H9 (cell line): Measurements from ENCODE around the gene GRIK3. TPM values are rescaled to one million over a fixed set of nuclear protein-coding genes. Genes with fewer than 3 reads are reported as not detected.

Experiments
- DNase-seq: peaks from one replicate; pipeline ENCODE4 v3.0.0-alpha.2; 2017
- H2AFZ ChIP-seq: one replicate; pipeline ENCODE4 v1.6.1; 2013; ENCODE audit warnings: mild to moderate bottlenecking, low read length, control low read depth, moderate library complexity
- H2AK5ac ChIP-seq: 2 replicates; pipeline ENCODE4 v1.6.1; 2013; ENCODE audit warnings: low read length, control low read depth, mixed read lengths; ENCODE audit not compliant: insufficient read length
- H2BK120ac ChIP-seq: one replicate; pipeline ENCODE4 v1.6.1; 2013; ENCODE audit warnings: low read depth, mild to moderate bottlenecking, low read length, control low read depth, inconsistent platforms; ENCODE audit not compliant: poor library complexity, severe bottlenecking
- H2BK12ac ChIP-seq: 2 replicates; pipeline ENCODE4 v1.6.1; 2013; ENCODE audit warnings: low read length, control low read depth, mixed read lengths, low read depth; ENCODE audit not compliant: insufficient read length
- H2BK15ac ChIP-seq: 2 replicates; pipeline ENCODE4 v1.6.1; 2013; ENCODE audit warnings: low read depth, low read length, control low read depth
- H2BK20ac ChIP-seq: one replicate; pipeline ENCODE4 v1.6.1; 2013; ENCODE audit warnings: low read depth, mild to moderate bottlenecking, low read length, control low read depth, inconsistent platforms; ENCODE audit not compliant: poor library complexity, severe bottlenecking
- H2BK5ac ChIP-seq: 2 replicates; pipeline ENCODE4 v1.6.1; 2013; ENCODE audit warnings: low read length, control low read depth, mixed read lengths; ENCODE audit not compliant: insufficient read length
- H3K14ac ChIP-seq: 2 replicates; pipeline ENCODE4 v1.6.1; 2013; ENCODE audit warnings: low read length, control low read depth; ENCODE audit not compliant: insufficient read depth
- H3K18ac ChIP-seq: 2 replicates; pipeline ENCODE4 v1.6.1; 2013; ENCODE audit warnings: low read depth, mild to moderate bottlenecking, mixed read lengths, low read length, control low read depth; ENCODE audit not compliant: insufficient read length
- H3K23ac ChIP-seq: 2 replicates; pipeline ENCODE4 v1.6.1; 2013; ENCODE audit warnings: low read length, control low read depth, mixed read lengths, low read depth; ENCODE audit not compliant: insufficient read length
- H3K23me2 ChIP-seq: 2 replicates; pipeline ENCODE4 v1.6.1; 2013; ENCODE audit warnings: low read depth, mild to moderate bottlenecking, mixed read lengths, low read length, control low read depth; ENCODE audit not compliant: insufficient read length, poor library complexity, severe bottlenecking
- H3K27ac ChIP-seq: 2 replicates; pipeline ENCODE4 v1.5.1; 2013; ENCODE audit warnings: low read length, control low read depth, mixed read lengths, low read depth; ENCODE audit not compliant: insufficient read length
- H3K27me3 ChIP-seq: 2 replicates; pipeline ENCODE4 v1.6.1; 2013; ENCODE audit warnings: low read length, control low read depth, inconsistent platforms; ENCODE audit not compliant: insufficient read depth
- H3K4ac ChIP-seq: 2 replicates; pipeline ENCODE4 v1.6.1; 2013; ENCODE audit warnings: low read depth, mild to moderate bottlenecking, control low read depth, inconsistent platforms, low read length, moderate library complexity
- H3K4me1 ChIP-seq: 2 replicates; pipeline ENCODE4 v1.6.1; 2013; ENCODE audit warnings: low read length, control low read depth, inconsistent platforms; ENCODE audit not compliant: insufficient read depth
- H3K4me2 ChIP-seq: 2 replicates; pipeline ENCODE4 v1.6.1; 2013; ENCODE audit warnings: low read length, control low read depth, mixed read lengths; ENCODE audit not compliant: insufficient read length, insufficient read depth
- H3K56ac ChIP-seq: 2 replicates; pipeline ENCODE4 v1.6.1; 2013; ENCODE audit warnings: low read depth, mild to moderate bottlenecking, mixed read lengths, low read length, control low read depth; ENCODE audit not compliant: insufficient read length
- H3K79me1 ChIP-seq: 2 replicates; pipeline ENCODE4 v1.6.1; 2013; ENCODE audit warnings: low read depth, mild to moderate bottlenecking, moderate library complexity, low read length, control low read depth, inconsistent platforms; ENCODE audit not compliant: insufficient read depth, poor library complexity, severe bottlenecking
- H3K79me2 ChIP-seq: 2 replicates; pipeline ENCODE4 v1.6.1; 2013; ENCODE audit warnings: low read length, control low read depth, inconsistent platforms; ENCODE audit not compliant: insufficient read depth
- H3K9ac ChIP-seq: 2 replicates; pipeline ENCODE4 v1.6.1; 2013; ENCODE audit warnings: low read length, control low read depth, mixed read lengths; ENCODE audit not compliant: insufficient read length; ENCODE audit errors: extremely low read depth
- H3K9me3 ChIP-seq: one replicate; pipeline ENCODE4 v1.6.1; 2013; ENCODE audit warnings: low read depth, low read length, inconsistent platforms; ENCODE audit not compliant: control insufficient read depth
- H3T11ph ChIP-seq: one replicate; pipeline ENCODE4 v1.6.1; 2013; ENCODE audit warnings: mild to moderate bottlenecking, low read length, control low read depth, inconsistent platforms
- H4K20me1 ChIP-seq: one replicate; pipeline ENCODE4 v1.6.1; 2013; ENCODE audit not compliant: control insufficient read depth, insufficient read length, insufficient read depth
- H4K5ac ChIP-seq: 2 replicates; pipeline ENCODE4 v1.6.1; 2013; ENCODE audit warnings: low read depth, mild to moderate bottlenecking, mixed read lengths, low read length, control low read depth; ENCODE audit not compliant: insufficient read length
- H4K8ac ChIP-seq: replicated peaks from 2 replicates; pipeline ENCODE4 v1.6.1; 2013; ENCODE audit warnings: low read length, control low read depth, mixed read lengths, low read depth; ENCODE audit not compliant: insufficient read length
- H4K91ac ChIP-seq: 2 replicates; pipeline ENCODE4 v1.6.1; 2013; ENCODE audit warnings: low read depth, mild to moderate bottlenecking, moderate library complexity, mixed read lengths, low read length, control low read depth; ENCODE audit not compliant: insufficient read length
- H3K27ac Mint-ChIP-seq, 3 experiments: 2 replicates in 2 of 3; 3 replicates in 1 of 3; pipeline ENCODE4 v1.8.0; 2020 to 2021; ENCODE audit warnings: mixed read lengths in 3 of 3, mild to moderate bottlenecking in 1 of 3, moderate library complexity in 1 of 3
- H3K27me3 Mint-ChIP-seq: 2 replicates; pipeline ENCODE4 v1.8.0; 2021; ENCODE audit warnings: low read depth, mild to moderate bottlenecking, moderate library complexity, mixed read lengths
- H3K36me3 Mint-ChIP-seq, 3 experiments: 2 replicates in 2 of 3; 3 replicates in 1 of 3; pipeline ENCODE4 v1.8.0; 2020 to 2021; ENCODE audit warnings: low read depth in 3 of 3, mixed read lengths in 3 of 3; ENCODE audit not compliant: insufficient read depth in 1 of 3
- H3K4me1 Mint-ChIP-seq, 2 experiments: 2 replicates each; pipeline ENCODE4 v1.8.0; 2020; ENCODE audit warnings: mixed read lengths in 2 of 2
- H3K4me3 Mint-ChIP-seq, 2 experiments: 2 replicates in 1 of 2; 3 replicates in 1 of 2; pipeline ENCODE4 v1.8.0; 2020 to 2021; ENCODE audit warnings: mild to moderate bottlenecking in 2 of 2, mixed read lengths in 2 of 2, moderate library complexity in 1 of 2
- H3K9me3 Mint-ChIP-seq, 2 experiments: 2 replicates in 1 of 2; 3 replicates in 1 of 2; pipeline ENCODE4 v1.8.0; 2020; ENCODE audit warnings: mild to moderate bottlenecking in 2 of 2, mixed read lengths in 2 of 2, moderate library complexity in 1 of 2
- CTCF ChIP-seq: fragments of 200-600 bp; sonication (generic); conservative IDR thresholded peaks from 3 replicates; pipeline ENCODE4 v1.8.0; 2021; ENCODE audit warnings: antibody characterized with exemption, mild to moderate bottlenecking
- WGBS: extraction: QIAGEN DNeasy Blood & Tissue Kit; methylation state at CpG from one replicate; pipeline ENCODE4 v1.1.7; 2013; ENCODE audit warnings: missing lambda C conversion rate, low lambda C conversion rate, mixed read lengths; ENCODE audit not compliant: insufficient read length; ENCODE audit errors: extremely low coverage; 5-methylcytosine and 5-hydroxymethylcytosine counted together
- total RNA-seq: library from RNA; stranded (reverse); gene quantifications from 2 replicates; pipeline ENCODE4 v1.2.1, GENCODE V29; 2021

Gene GRIK3
- total RNA-seq, 1 experiment from 2014 or later, result 1.7 TPM

- no peaks in the 10 kb centered on the region for H3K79me1 ChIP-seq
- no peak for DNase-seq
- no peak overlapping the region for H3K4me2 ChIP-seq
- Mint-ChIP-seq H3K4me3 (no peak overlapping the region), H3K27me3 (peaks cover 4% of the 10 kb centered on the region), H3K4me1 (peaks cover 7 to 9% of the 10 kb centered on the region in 2 experiments), H3K9me3 (peaks cover 0 to 8% of the 10 kb centered on the region in 2 experiments; a peak in 3 of 5 replicates), H3K36me3 (no peaks in the 10 kb centered on the region; a peak in 1 of 7 replicates), H3K27ac (no peak overlapping the region)
- no peak overlapping the region for H3K18ac ChIP-seq
- H3T11ph ChIP-seq, result no peak overlapping the region
- H3K14ac ChIP-seq, result no peak overlapping the region
- no peaks in the 10 kb centered on the region for H3K4me1 ChIP-seq
- no CpG with 5 or more reads among the region's 8 CpGs for WGBS
- no peak overlapping the region for H2BK20ac ChIP-seq
- no peaks in the 10 kb centered on the region for H3K79me2 ChIP-seq
- no peak overlapping the region for H3K9ac ChIP-seq
- no peaks in the 10 kb centered on the region for H3K27me3 ChIP-seq
- no peak overlapping the region for H4K91ac ChIP-seq
- H3K23ac ChIP-seq, result no peak overlapping the region
- H4K20me1 ChIP-seq, result no peaks in the 10 kb centered on the region
- no peak overlapping the region for H3K56ac ChIP-seq
- no peaks in the 10 kb centered on the region for H3K9me3 ChIP-seq
- no peak overlapping the region for H3K4ac ChIP-seq
- no peak overlapping the region for H2AK5ac ChIP-seq
- no peak for TF ChIP-seq CTCF
- H4K8ac ChIP-seq, result no peak overlapping the region
- no peak overlapping the region for H2AFZ ChIP-seq
- no peak overlapping the region for H3K27ac ChIP-seq
- no peak overlapping the region for H2BK15ac ChIP-seq
- H2BK5ac ChIP-seq, result no peak overlapping the region
- no peaks in the 10 kb centered on the region for H3K23me2 ChIP-seq
- H2BK12ac ChIP-seq, result no peak overlapping the region
- H4K5ac ChIP-seq, result no peak overlapping the region
- H2BK120ac ChIP-seq, result no peak overlapping the region
These were observed 242.0 kb downstream of the GRIK3 start for GRCh38 chr1:36792292-36792691.
